Ishikawa (cell line): ENCODE measurements around the gene AKIRIN2.

Source experiments
- CEBPB ChIP-seq: IDR thresholded peaks from 2 replicates; pipeline ENCODE4 v1.6.1; 2012
- CREB1 ChIP-seq: IDR thresholded peaks from 2 replicates; pipeline ENCODE4 v1.6.1; 2012; ENCODE audit warnings: low read depth
- EGR1 ChIP-seq: IDR thresholded peaks from 2 replicates; pipeline ENCODE4 v1.6.1; 2012
- EP300 ChIP-seq: IDR thresholded peaks from 2 replicates; pipeline ENCODE4 v1.6.1; 2012; ENCODE audit warnings: borderline replicate concordance
- FOXM1 ChIP-seq: IDR thresholded peaks from 2 replicates; pipeline ENCODE4 v1.6.1; 2012; ENCODE audit warnings: low read depth, borderline replicate concordance
- MAX ChIP-seq: IDR thresholded peaks from 2 replicates; pipeline ENCODE4 v1.6.1; 2012
- NFIC ChIP-seq: IDR thresholded peaks from 2 replicates; pipeline ENCODE4 v1.6.1; 2012
- RAD21 ChIP-seq: IDR thresholded peaks from 2 replicates; pipeline ENCODE4 v1.6.1; 2012; ENCODE audit warnings: low read depth
- REST ChIP-seq: IDR thresholded peaks from 2 replicates; pipeline ENCODE4 v1.6.1; 2012; ENCODE audit warnings: low read depth, mild to moderate bottlenecking
- TAF1 ChIP-seq: IDR thresholded peaks from 2 replicates; pipeline ENCODE4 v1.6.1; 2012; ENCODE audit warnings: low read depth, mild to moderate bottlenecking
- TCF12 ChIP-seq: IDR thresholded peaks from 2 replicates; pipeline ENCODE4 v1.6.1; 2012; ENCODE audit warnings: low read depth
- TEAD4 ChIP-seq: IDR thresholded peaks from 2 replicates; pipeline ENCODE4 v1.6.1; 2012
- USF1 ChIP-seq: IDR thresholded peaks from 2 replicates; pipeline ENCODE4 v1.6.1; 2012
- YY1 ChIP-seq: IDR thresholded peaks from 2 replicates; pipeline ENCODE4 v1.6.1; 2012; ENCODE audit warnings: low read depth
- ZBTB7A ChIP-seq: IDR thresholded peaks from 2 replicates; pipeline ENCODE4 v1.6.1; 2012; ENCODE audit warnings: low read depth

AKIRIN2 gene

GRCh38 chr6:87724983-87725811 is 23.2 kb upstream of the AKIRIN2 start:
- TF ChIP-seq NFIC (no peak), MAX (no peak), REST (no peak), FOXM1 (no peak), CREB1 (no peak), ZBTB7A (no peak), EP300 (no peak), TAF1 (no peak), YY1 (no peak), USF1 (no peak), CEBPB (no peak), RAD21 (no peak), EGR1 (no peak), TCF12 (no peak), TEAD4 (no peak)

DNA sequence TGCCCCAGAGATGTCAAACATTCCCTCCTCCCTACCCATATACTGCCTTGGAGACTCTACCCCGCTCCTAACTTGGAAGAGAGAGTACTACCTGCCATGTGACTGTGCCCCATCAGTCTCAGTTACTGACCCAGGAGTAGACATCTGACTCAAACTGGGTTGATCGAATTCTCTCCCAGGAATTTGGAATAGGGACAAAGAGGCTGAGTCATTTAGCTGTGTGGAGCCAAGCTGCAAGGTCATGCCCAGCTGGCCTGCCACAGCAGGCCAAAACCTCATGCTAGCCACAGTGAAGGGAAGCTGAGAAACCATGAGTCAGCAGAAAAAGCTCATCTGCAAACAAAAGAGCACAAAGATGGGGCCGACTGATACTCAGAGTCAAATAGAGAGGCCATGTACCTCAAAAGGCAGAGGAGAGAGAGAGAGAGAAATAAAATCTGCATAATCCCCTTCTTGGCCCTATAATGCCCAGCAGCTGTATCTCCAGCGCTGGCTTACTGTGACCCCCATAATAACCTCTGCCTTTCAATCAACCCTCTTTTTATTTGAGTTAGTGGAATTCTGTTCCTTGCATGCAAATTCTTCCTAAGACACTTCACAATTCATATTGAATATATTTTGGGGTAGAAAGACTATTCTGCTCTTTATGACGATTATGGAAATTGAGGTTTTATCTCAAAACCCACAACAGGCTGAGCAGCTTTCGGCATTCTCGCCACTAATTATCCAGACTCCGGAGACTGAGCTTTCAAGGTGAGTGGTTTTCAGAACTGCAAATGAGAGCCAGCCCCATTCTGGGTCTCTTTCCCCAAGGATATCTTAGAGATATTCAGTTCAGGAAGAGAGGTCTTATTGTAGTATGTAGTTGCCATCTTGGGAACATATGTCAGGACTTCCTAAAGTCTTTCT is 21.4 kb upstream of the AKIRIN2 start:
- TF ChIP-seq EGR1, result no peak
- TF ChIP-seq YY1, result no peak
- peak; percentile 58; the same call in 1 of the 2 replicates for TF ChIP-seq CEBPB
- no peak for TF ChIP-seq FOXM1
- no peak for TF ChIP-seq ZBTB7A
- peak; percentile 94 for TF ChIP-seq TEAD4
- TF ChIP-seq TCF12, result peak; percentile 95
- no peak; the same call in 1 of the 2 replicates for TF ChIP-seq RAD21
- peak; percentile 86; the same call in 1 of the 2 replicates for TF ChIP-seq EP300
- TF ChIP-seq USF1, result peak; percentile 78
- peak; percentile 98 for TF ChIP-seq NFIC
- no peak for TF ChIP-seq TAF1
- no peak for TF ChIP-seq CREB1
- peak; percentile 75 for TF ChIP-seq MAX

DNA sequence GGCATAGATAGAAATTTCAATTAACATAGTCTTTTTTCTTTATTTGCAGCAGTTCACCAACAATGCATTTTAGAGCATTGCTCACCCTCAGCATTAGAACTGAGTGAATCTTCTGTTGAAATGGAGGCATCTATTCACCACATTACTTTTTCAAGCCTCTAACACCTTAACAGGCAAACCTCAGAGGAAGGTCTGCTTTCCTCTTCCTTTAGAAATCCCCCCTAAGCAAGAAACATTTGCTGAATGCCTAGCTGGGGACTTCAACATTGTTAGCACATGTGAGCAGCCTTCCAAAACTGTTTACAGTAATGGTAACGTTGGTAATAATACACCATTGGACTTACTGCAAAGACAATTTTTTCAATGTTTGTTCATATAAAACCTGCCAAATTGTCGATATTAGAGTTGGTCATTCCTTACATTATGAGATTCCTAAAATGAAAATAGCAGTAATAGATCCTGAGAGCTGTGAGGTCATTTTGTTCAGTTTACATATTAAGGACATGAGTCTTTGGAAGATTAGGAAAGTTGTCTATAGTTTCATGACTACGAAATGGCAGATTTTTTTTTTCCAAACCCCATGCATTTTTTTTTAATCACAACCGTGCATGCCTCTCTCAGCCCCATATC is 20.6 kb upstream of the AKIRIN2 start:
- TF ChIP-seq YY1 (no peak), FOXM1 (no peak)

DNA sequence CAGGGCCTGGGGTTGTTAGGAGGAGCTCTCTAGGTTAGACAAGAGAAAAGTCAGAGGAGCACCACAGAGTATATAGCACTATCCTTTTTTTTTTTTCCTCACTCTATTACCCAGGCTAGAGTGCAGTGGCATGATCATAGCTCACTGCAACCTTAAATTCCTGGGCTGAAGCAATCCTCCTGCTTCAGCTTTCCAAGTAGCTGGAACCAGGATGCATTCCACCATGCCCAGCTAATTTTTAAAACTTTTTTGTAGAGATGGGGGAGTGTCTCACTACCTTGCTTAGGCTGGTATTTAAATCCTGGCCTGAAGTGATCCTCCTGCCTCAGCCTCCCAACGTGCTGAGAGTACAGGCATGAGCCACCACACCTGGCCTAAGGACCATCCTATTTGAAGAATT is 19.3 kb upstream of the AKIRIN2 start:
- TF ChIP-seq NFIC, result no peak
- TF ChIP-seq YY1, result no peak
- no peak for TF ChIP-seq USF1
- no peak for TF ChIP-seq TAF1
- TF ChIP-seq RAD21, result no peak
- no peak for TF ChIP-seq CREB1
- TF ChIP-seq MAX, result no peak
- no peak for TF ChIP-seq FOXM1
- no peak for TF ChIP-seq ZBTB7A
- TF ChIP-seq TEAD4, result no peak

DNA sequence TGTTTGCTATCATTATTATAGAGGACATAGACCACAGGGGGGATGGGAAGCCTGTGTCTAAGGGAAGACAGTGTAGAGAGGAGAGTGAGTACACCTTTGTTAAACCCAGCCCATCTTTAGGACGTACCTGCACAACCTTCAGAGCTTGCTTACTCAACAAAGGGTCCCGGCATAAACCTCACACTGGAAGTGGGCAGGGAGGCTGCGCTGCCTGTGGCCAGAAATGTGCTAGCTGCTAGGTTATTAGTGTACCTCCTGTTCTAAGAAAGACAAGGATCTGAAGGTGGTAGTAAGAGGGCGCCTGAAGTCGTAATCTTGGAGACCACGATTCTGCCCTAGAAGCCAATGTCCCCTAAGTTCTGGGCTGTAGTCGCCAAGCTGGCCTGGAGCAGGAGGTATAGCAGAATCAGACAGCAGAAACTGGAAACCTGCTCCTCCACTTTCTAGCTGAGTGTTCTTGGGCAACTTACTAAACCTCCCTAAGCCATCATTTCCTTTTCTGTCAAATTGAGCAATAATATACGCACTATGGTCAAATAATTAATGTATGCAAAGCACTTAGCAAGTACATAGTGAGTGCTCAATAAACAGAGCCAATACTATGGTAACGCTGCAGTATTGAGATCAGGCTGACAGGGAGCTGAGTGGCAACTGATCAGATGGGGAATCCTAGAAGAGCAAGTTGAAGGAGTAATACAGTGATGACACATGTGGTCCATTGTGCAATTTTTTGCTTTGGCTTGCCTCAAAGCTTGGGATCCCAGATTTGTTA is 16.8 kb upstream of the AKIRIN2 start:
- TF ChIP-seq NFIC (no peak), CREB1 (no peak), EGR1 (no peak), TCF12 (no peak), YY1 (no peak), RAD21 (no peak), CEBPB (no peak), TEAD4 (no peak), USF1 (no peak), TAF1 (no peak), ZBTB7A (no peak), MAX (no peak)
